Measurements from ENCODE around the gene MBNL2.

DNA sequence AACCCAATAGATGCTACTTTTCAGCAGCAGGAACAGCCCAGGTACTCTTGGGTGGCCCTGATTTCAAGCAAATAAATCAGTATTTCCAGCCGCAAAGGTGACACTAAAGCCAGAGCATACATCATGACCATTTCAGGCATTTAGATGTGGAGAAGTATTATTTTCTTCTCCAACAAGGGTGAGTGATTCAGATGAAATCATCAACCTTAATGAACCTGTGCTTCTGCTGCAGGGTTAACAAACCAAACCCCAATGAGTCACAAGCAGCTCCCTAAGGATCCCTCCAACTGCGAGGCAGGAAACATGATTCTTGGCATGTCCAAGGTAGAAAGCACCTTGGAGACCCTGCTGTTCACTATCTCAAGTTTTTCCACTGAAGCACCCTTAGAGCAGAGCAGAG, 32.7 kb downstream of the MBNL2 start:
- no peak for TF ChIP-seq CTCF (IDR thresholded peaks at IDR 0.05; ENCODE audit: insufficient read depth, low read length)
- no peak for TF ChIP-seq GABPA (IDR thresholded peaks at IDR 0.05; ENCODE audit: low read depth)
- TF ChIP-seq POLR2AphosphoS5 (IDR thresholded peaks at IDR 0.05; ENCODE audit: low read depth), result no peak
- no peak for TF ChIP-seq SPI1 (IDR thresholded peaks at IDR 0.05; ENCODE audit: borderline replicate concordance, low read depth)
- TF ChIP-seq, protein P1, sequence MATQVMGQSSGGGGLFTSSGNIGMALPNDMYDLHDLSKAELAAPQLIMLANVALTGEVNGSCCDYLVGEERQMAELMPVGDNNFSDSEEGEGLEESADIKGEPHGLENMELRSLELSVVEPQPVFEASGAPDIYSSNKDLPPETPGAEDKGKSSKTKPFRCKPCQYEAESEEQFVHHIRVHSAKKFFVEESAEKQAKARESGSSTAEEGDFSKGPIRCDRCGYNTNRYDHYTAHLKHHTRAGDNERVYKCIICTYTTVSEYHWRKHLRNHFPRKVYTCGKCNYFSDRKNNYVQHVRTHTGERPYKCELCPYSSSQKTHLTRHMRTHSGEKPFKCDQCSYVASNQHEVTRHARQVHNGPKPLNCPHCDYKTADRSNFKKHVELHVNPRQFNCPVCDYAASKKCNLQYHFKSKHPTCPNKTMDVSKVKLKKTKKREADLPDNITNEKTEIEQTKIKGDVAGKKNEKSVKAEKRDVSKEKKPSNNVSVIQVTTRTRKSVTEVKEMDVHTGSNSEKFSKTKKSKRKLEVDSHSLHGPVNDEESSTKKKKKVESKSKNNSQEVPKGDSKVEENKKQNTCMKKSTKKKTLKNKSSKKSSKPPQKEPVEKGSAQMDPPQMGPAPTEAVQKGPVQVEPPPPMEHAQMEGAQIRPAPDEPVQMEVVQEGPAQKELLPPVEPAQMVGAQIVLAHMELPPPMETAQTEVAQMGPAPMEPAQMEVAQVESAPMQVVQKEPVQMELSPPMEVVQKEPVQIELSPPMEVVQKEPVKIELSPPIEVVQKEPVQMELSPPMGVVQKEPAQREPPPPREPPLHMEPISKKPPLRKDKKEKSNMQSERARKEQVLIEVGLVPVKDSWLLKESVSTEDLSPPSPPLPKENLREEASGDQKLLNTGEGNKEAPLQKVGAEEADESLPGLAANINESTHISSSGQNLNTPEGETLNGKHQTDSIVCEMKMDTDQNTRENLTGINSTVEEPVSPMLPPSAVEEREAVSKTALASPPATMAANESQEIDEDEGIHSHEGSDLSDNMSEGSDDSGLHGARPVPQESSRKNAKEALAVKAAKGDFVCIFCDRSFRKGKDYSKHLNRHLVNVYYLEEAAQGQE (IDR thresholded peaks at IDR 0.05; ENCODE audit: insufficient replicate concordance, low read depth), result no peak

Data from HL-60 (cell line).